HFFc6 (cell line): Measurements from ENCODE around the gene ASTN2. TPM values are rescaled to one million over a fixed set of nuclear protein-coding genes. Genes with fewer than 3 reads are reported as not detected.

Source experiments
- DNase-seq: peaks from one replicate; pipeline ENCODE4 v3.0.0-alpha.2; 2018
- H3K27ac Mint-ChIP-seq: 2 replicates; pipeline ENCODE4 v1.8.0; 2020; ENCODE audit warnings: mild to moderate bottlenecking, mixed read lengths
- H3K27me3 Mint-ChIP-seq: 2 replicates; pipeline ENCODE4 v1.8.0; 2021; ENCODE audit warnings: mild to moderate bottlenecking, moderate library complexity, mixed read lengths; ENCODE audit not compliant: insufficient read depth
- H3K36me3 Mint-ChIP-seq: 2 replicates; pipeline ENCODE4 v1.8.0; 2021; ENCODE audit warnings: low read depth, mixed read lengths
- H3K4me1 Mint-ChIP-seq: 2 replicates; pipeline ENCODE4 v1.8.0; 2020; ENCODE audit warnings: low read depth, mixed read lengths
- H3K4me3 Mint-ChIP-seq: 2 replicates; pipeline ENCODE4 v1.8.0; 2020; ENCODE audit warnings: mild to moderate bottlenecking, moderate library complexity, mixed read lengths
- H3K9me3 Mint-ChIP-seq: 2 replicates; pipeline ENCODE4 v1.8.0; 2020; ENCODE audit warnings: mild to moderate bottlenecking, mixed read lengths
- total RNA-seq, 6 experiments: library from RNA; stranded (reverse); fragmentation: NEBNext Ultra II Directional; extraction: Animal tissue kit (Norgen Biotek cat#: 25700); gene quantifications; 2 replicates in 1 of 6; 3 replicates in 5 of 6; pipeline ENCODE4 v1.2.3, GENCODE V29; 2021
- TF ChIP-seq, protein P1 (sequence below): fragments of 200-600 bp; sonication (generic); IDR thresholded peaks from 2 replicates; pipeline ENCODE4 v1.5.0; 2021; ENCODE audit warnings: antibody characterized with exemption, mild to moderate bottlenecking

Gene ASTN2
- total RNA-seq, 6 experiments from 2014 or later = 7.3 to 9.7 (median 8.3) TPM

GRCh38 chr9:117081641-117082317, 333.1 kb downstream of the ASTN2 start:
- no peak for DNase-seq
- no peaks in the 10 kb centered on the region for H3K36me3 Mint-ChIP-seq
- no peak overlapping the region for H3K4me3 Mint-ChIP-seq
- TF ChIP-seq, protein P1, sequence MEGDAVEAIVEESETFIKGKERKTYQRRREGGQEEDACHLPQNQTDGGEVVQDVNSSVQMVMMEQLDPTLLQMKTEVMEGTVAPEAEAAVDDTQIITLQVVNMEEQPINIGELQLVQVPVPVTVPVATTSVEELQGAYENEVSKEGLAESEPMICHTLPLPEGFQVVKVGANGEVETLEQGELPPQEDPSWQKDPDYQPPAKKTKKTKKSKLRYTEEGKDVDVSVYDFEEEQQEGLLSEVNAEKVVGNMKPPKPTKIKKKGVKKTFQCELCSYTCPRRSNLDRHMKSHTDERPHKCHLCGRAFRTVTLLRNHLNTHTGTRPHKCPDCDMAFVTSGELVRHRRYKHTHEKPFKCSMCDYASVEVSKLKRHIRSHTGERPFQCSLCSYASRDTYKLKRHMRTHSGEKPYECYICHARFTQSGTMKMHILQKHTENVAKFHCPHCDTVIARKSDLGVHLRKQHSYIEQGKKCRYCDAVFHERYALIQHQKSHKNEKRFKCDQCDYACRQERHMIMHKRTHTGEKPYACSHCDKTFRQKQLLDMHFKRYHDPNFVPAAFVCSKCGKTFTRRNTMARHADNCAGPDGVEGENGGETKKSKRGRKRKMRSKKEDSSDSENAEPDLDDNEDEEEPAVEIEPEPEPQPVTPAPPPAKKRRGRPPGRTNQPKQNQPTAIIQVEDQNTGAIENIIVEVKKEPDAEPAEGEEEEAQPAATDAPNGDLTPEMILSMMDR = no peak
- H3K4me1 Mint-ChIP-seq = no peaks in the 10 kb centered on the region
- peaks cover 40% of the 10 kb centered on the region for H3K9me3 Mint-ChIP-seq
- no peaks in the 10 kb centered on the region for H3K27me3 Mint-ChIP-seq
- H3K27ac Mint-ChIP-seq = no peak overlapping the region

DNA sequence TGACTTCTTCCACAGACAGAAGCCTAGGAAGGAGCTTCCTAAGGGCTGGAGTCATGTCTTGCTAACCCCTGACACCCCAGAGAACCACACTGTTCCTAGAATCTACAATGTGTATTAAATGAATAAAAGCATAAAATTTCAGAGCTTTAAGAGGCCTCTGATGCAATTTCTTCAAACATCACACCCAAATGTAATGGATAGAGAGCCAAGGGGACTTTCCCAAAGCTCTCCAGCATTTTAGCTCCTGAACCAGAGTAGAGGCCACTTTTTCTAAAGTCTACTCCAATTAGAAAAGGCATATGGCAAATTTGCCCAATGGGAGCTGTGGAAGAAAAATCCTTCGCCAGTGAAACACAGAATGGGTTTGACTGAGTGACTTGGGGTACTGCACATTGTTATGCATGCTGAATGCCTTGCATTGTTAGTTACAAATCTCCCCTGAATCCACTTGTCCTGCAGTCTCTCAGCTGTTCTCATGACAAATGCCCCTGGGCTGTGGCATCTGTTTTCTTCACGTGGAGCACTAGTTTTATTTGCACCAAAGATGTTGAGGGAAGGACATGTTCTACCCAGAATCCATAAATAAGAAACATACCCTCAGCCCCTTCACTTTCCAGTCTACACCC, 334.0 kb downstream of the ASTN2 start:
- Mint-ChIP-seq H3K27ac (no peak overlapping the region), H3K27me3 (no peaks in the 10 kb centered on the region), H3K4me3 (no peak overlapping the region), H3K4me1 (no peaks in the 10 kb centered on the region), H3K9me3 (peaks cover 40% of the 10 kb centered on the region), H3K36me3 (no peaks in the 10 kb centered on the region)
- TF ChIP-seq, protein P1 = no peak
- no peak for DNase-seq

- H3K36me3 Mint-ChIP-seq = no peaks in the 10 kb centered on the region; the same call in 1 of the 2 replicates
- H3K4me3 Mint-ChIP-seq = no peak overlapping the region
- H3K4me1 Mint-ChIP-seq = no peaks in the 10 kb centered on the region
- no peak overlapping the region for H3K27ac Mint-ChIP-seq
- TF ChIP-seq, protein P1 = no peak
- no peaks in the 10 kb centered on the region for H3K27me3 Mint-ChIP-seq
- DNase-seq = no peak
- peaks cover 60% of the 10 kb centered on the region for H3K9me3 Mint-ChIP-seq
Observed at GRCh38 chr9:117076571-117077290, 338.1 kb downstream of the ASTN2 start.

GRCh38 chr9:117075636-117076035, 339.2 kb downstream of the ASTN2 start:
- H3K36me3 Mint-ChIP-seq = no peaks in the 10 kb centered on the region; the same call in 1 of the 2 replicates
- H3K9me3 Mint-ChIP-seq = peaks cover 61% of the 10 kb centered on the region
- no peak overlapping the region for H3K4me3 Mint-ChIP-seq
- DNase-seq = no peak
- TF ChIP-seq, protein P1 = no peak
- no peaks in the 10 kb centered on the region for H3K27me3 Mint-ChIP-seq
- no peaks in the 10 kb centered on the region for H3K4me1 Mint-ChIP-seq
- no peak overlapping the region for H3K27ac Mint-ChIP-seq

DNA sequence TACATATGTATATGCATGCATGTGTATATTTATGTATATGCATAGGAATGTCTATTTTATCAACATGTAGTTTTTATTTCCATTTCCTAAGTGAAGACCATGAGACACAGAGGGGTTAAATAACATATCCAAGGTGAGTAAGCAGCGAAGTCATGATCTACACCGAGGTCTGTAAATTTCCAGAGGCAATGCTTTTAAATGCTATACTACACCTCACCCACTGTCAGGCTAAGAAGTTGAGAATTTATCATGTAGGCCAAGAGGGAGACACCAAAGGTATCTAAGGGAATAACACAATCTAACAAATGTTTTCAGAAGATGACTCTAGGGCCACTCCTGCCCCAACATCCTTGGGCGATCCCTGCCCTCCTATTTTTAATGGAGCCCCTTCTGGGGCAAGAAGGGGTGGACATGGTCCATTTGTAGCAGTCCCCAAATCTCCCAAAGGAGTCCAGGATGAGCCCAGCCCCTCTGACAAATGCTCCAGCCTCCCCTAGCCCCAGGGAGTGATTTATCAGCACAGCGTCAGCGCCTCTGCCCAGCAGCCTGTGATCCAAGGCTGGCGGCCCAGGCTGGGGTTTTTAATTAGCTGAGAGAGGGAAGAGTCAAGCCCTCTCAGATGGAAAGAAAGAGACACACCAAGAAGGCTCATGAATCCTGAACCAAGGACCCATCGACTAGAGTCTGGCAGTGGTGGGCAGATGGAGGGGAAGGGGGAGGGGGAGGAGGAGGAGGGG, 339.9 kb downstream of the ASTN2 start:
- DNase-seq = no peak
- TF ChIP-seq, protein P1 = no peak
- Mint-ChIP-seq H3K36me3 (no peaks in the 10 kb centered on the region; the same call in 1 of the 2 replicates), H3K4me1 (no peaks in the 10 kb centered on the region), H3K9me3 (peaks cover 59% of the 10 kb centered on the region), H3K27ac (no peak overlapping the region), H3K27me3 (no peaks in the 10 kb centered on the region), H3K4me3 (no peak overlapping the region)
